HG03039 (cell line): Measurements from ENCODE around the gene RAB11B.
"Not testable (repeated sequence)": the region's sequence is repeated elsewhere in the genome, so short reads cannot be mapped to it uniquely, and the experiment has no call there.

Experiments
- ATAC-seq: cut with Tn5 transposase; IDR thresholded peaks from one replicate; pipeline ENCODE4 v1.9.1; 2021; ENCODE audit warnings: mild to moderate bottlenecking, moderate library complexity; ENCODE audit not compliant: unreplicated experiment

RAB11B gene

GRCh38 chr19:8370176-8371010 is 19.8 kb upstream of the RAB11B start:
- no peak for ATAC-seq

- ATAC-seq = no peak
Measured at GRCh38 chr19:8371011-8371804, 19.0 kb upstream of the RAB11B start.

- no peak for ATAC-seq
Measured at GRCh38 chr19:8373867-8374813, 16.0 kb upstream of the RAB11B start.

GRCh38 chr19:8375766-8376165 is 14.4 kb upstream of the RAB11B start:
- ATAC-seq = not testable (repeated sequence)

- ATAC-seq = not testable (repeated sequence)
Measured at GRCh38 chr19:8376373-8376974, 13.7 kb upstream of the RAB11B start.

GRCh38 chr19:8377598-8377997 is 12.6 kb upstream of the RAB11B start:
- no peak for ATAC-seq

- not testable (repeated sequence) for ATAC-seq
Measured at GRCh38 chr19:8379156-8379891, 10.8 kb upstream of the RAB11B start.

GRCh38 chr19:8384569-8384968 is 5.6 kb upstream of the RAB11B start:
- not testable (repeated sequence) for ATAC-seq

GRCh38 chr19:8385103-8385502 is 5.1 kb upstream of the RAB11B start:
- ATAC-seq = not testable (repeated sequence)

GRCh38 chr19:8385566-8385965 is 4.6 kb upstream of the RAB11B start:
- not testable (repeated sequence) for ATAC-seq

GRCh38 chr19:8386419-8386818 is 3.7 kb upstream of the RAB11B start:
- ATAC-seq = not testable (repeated sequence)

- ATAC-seq = no peak
Measured at GRCh38 chr19:8386990-8387389, 3.2 kb upstream of the RAB11B start.

- no peak for ATAC-seq
Measured at GRCh38 chr19:8387688-8388611, 2.2 kb upstream of the RAB11B start.

- ATAC-seq = no peak
Measured at GRCh38 chr19:8388612-8388958, 1.6 kb upstream of the RAB11B start.

- ATAC-seq = peak; percentile 38
Measured at GRCh38 chr19:8390617-8390981, 439 bp downstream of the RAB11B start.

GRCh38 chr19:8391198-8392016 is 1.2 kb downstream of the RAB11B start:
- ATAC-seq = no peak

- no peak for ATAC-seq
Measured at GRCh38 chr19:8392017-8392591, 1.9 kb downstream of the RAB11B start.
